BLaER1 (cell line): ENCODE results near the gene RHOT2.
"Not testable (repeated sequence)": the region's sequence is repeated elsewhere in the genome, so short reads cannot be mapped to it uniquely, and the experiment has no call there.

ENCODE experiments used
- H3K27ac ChIP-seq: shearing (Covaris generic); formaldehyde crosslinking; 2 replicates; pipeline ENCODE4 v1.8.1; 2022
- H3K27me3 ChIP-seq: shearing (Covaris generic); formaldehyde crosslinking; 2 replicates; pipeline ENCODE4 v1.8.1; 2022
- H3K36me3 ChIP-seq: shearing (Covaris generic); formaldehyde crosslinking; 2 replicates; pipeline ENCODE4 v1.8.1; 2022
- H3K4me1 ChIP-seq: shearing (Covaris generic); formaldehyde crosslinking; 2 replicates; pipeline ENCODE4 v1.8.1; 2022
- H3K4me2 ChIP-seq: shearing (Covaris generic); formaldehyde crosslinking; 2 replicates; pipeline ENCODE4 v1.8.1; 2022
- H3K4me3 ChIP-seq: shearing (Covaris generic); formaldehyde crosslinking; 2 replicates; pipeline ENCODE4 v1.8.1; 2022
- H3K9ac ChIP-seq: shearing (Covaris generic); formaldehyde crosslinking; 2 replicates; pipeline ENCODE4 v1.8.1; 2022
- H3K9me3 ChIP-seq: shearing (Covaris generic); formaldehyde crosslinking; 2 replicates; pipeline ENCODE4 v1.8.1; 2022
- H4K20me1 ChIP-seq: shearing (Covaris generic); formaldehyde crosslinking; 2 replicates; pipeline ENCODE4 v1.8.1; 2022
- Cebpa-rat ChIP-seq: shearing (Covaris generic); IDR thresholded peaks from 2 replicates; pipeline ENCODE4 v1.8.1; 2022

The RHOT2 gene

GRCh38 chr16:711084-711483 is 43.2 kb downstream of the RHOT2 start:
- Histone ChIP-seq H3K27me3 (peaks cover 83% of the 10 kb centered on the region), H3K9ac (no peak overlapping the region)

GRCh38 chr16:711548-712320 is 43.8 kb downstream of the RHOT2 start:
- H3K27ac ChIP-seq, result no peak overlapping the region
- TF ChIP-seq Cebpa-rat, result no peak
- H3K4me1 ChIP-seq, result peaks cover 56% of the 10 kb centered on the region

More at GRCh38 chr16:711084-711483, 43.2 kb downstream of the RHOT2 start:
- H3K4me3 ChIP-seq, result no peak overlapping the region
- H3K4me2 ChIP-seq, result peak overlapping the region; percentile 75
- TF ChIP-seq Cebpa-rat, result no peak
- peaks cover 56% of the 10 kb centered on the region for H3K4me1 ChIP-seq
- H3K27ac ChIP-seq, result no peak overlapping the region
- H3K36me3 ChIP-seq, result no peaks in the 10 kb centered on the region
- H4K20me1 ChIP-seq, result peaks cover 64% of the 10 kb centered on the region
- no peaks in the 10 kb centered on the region for H3K9me3 ChIP-seq

GRCh38 chr16:712740-713250 is 44.9 kb downstream of the RHOT2 start:
- H3K27ac ChIP-seq, result not testable (repeated sequence)

More at GRCh38 chr16:711548-712320, 43.8 kb downstream of the RHOT2 start:
- Histone ChIP-seq H4K20me1 (peaks cover 64% of the 10 kb centered on the region), H3K4me2 (peak overlapping the region; percentile 75), H3K9ac (no peak overlapping the region), H3K36me3 (no peaks in the 10 kb centered on the region), H3K9me3 (no peaks in the 10 kb centered on the region), H3K4me3 (no peak overlapping the region), H3K27me3 (peaks cover 83% of the 10 kb centered on the region)

GRCh38 chr16:714079-714478 is 46.1 kb downstream of the RHOT2 start:
- H3K4me2 ChIP-seq, result peak overlapping the region; percentile 100
- peaks cover 75% of the 10 kb centered on the region for H3K4me1 ChIP-seq
- no peak overlapping the region for H3K9ac ChIP-seq
- peaks cover 61% of the 10 kb centered on the region for H3K27me3 ChIP-seq
- no peaks in the 10 kb centered on the region for H3K9me3 ChIP-seq
- H4K20me1 ChIP-seq, result peaks cover 63% of the 10 kb centered on the region
- H3K36me3 ChIP-seq, result no peaks in the 10 kb centered on the region
- no peak overlapping the region for H3K27ac ChIP-seq
- H3K4me3 ChIP-seq, result no peak overlapping the region
- no peak for TF ChIP-seq Cebpa-rat

More at GRCh38 chr16:712740-713250, 44.9 kb downstream of the RHOT2 start:
- Histone ChIP-seq H3K27me3 (peaks cover 74% of the 10 kb centered on the region), H4K20me1 (peaks cover 63% of the 10 kb centered on the region), H3K4me1 (peaks cover 62% of the 10 kb centered on the region)
- H3K4me2 ChIP-seq, H3K9ac ChIP-seq, H3K9me3 ChIP-seq, H3K36me3 ChIP-seq, H3K4me3 ChIP-seq: not testable (repeated sequence)

GRCh38 chr16:714558-715476 is 46.9 kb downstream of the RHOT2 start, which contains the start of gene METRN:
Gene METRN (plus strand): TSS chr16:715118. CDS start chr16:715290, 172 bp downstream.
- H3K4me2 ChIP-seq, result peak within 1 kb of the TSS; percentile 100

GRCh38 chr16:715477-716199 is 47.7 kb downstream of the RHOT2 start:
- Histone ChIP-seq H3K36me3 (no peaks in the 10 kb centered on the region), H3K4me2 (peak overlapping the region; percentile 100), H3K9me3 (no peaks in the 10 kb centered on the region), H3K9ac (peak overlapping the region; percentile 73), H3K27me3 (peaks cover 46% of the 10 kb centered on the region), H3K27ac (peak overlapping the region; percentile 24; the same call in 1 of the 2 replicates), H3K4me3 (peak overlapping the region; percentile 85), H3K4me1 (peaks cover 75% of the 10 kb centered on the region), H4K20me1 (peaks cover 52% of the 10 kb centered on the region)
- no peak for TF ChIP-seq Cebpa-rat

More at GRCh38 chr16:714558-715476, 46.9 kb downstream of the RHOT2 start, which contains the start of gene METRN:
- no peaks in the 10 kb centered on the region for H3K36me3 ChIP-seq
- TF ChIP-seq Cebpa-rat, result no peak
- H3K9me3 ChIP-seq, result no peaks in the 10 kb centered on the region
- H3K4me1 ChIP-seq, result peaks cover 78% of the 10 kb centered on the region
- peaks cover 60% of the 10 kb centered on the region for H4K20me1 ChIP-seq
- H3K27ac ChIP-seq, result peak within 1 kb of the TSS; percentile 20; the same call in 1 of the 2 replicates
- peaks cover 54% of the 10 kb centered on the region for H3K27me3 ChIP-seq
- peak within 1 kb of the TSS; percentile 73 for H3K9ac ChIP-seq
- peak within 1 kb of the TSS; percentile 85 for H3K4me3 ChIP-seq

- H3K4me1 ChIP-seq, result peaks cover 69% of the 10 kb centered on the region
- peaks cover 47% of the 10 kb centered on the region for H4K20me1 ChIP-seq
Measured at GRCh38 chr16:716200-716568, 48.3 kb downstream of the RHOT2 start.

GRCh38 chr16:716768-717325 is 48.9 kb downstream of the RHOT2 start:
- peak overlapping the region; percentile 24; the same call in 1 of the 2 replicates for H3K27ac ChIP-seq
- H3K36me3 ChIP-seq, result no peaks in the 10 kb centered on the region
- no peak for TF ChIP-seq Cebpa-rat
- peaks cover 35% of the 10 kb centered on the region for H3K27me3 ChIP-seq
- peak overlapping the region; percentile 100 for H3K4me2 ChIP-seq
- H3K9ac ChIP-seq, result peak overlapping the region; percentile 73; the same call in 1 of the 2 replicates
- H3K4me1 ChIP-seq, result peaks cover 68% of the 10 kb centered on the region
- H3K4me3 ChIP-seq, result peak overlapping the region; percentile 85
- peaks cover 47% of the 10 kb centered on the region for H4K20me1 ChIP-seq
- H3K9me3 ChIP-seq, result no peaks in the 10 kb centered on the region

More at GRCh38 chr16:716200-716568, 48.3 kb downstream of the RHOT2 start:
- H3K4me2 ChIP-seq, result peak overlapping the region; percentile 100
- peak overlapping the region; percentile 73 for H3K9ac ChIP-seq
- peaks cover 40% of the 10 kb centered on the region for H3K27me3 ChIP-seq
- no peaks in the 10 kb centered on the region for H3K9me3 ChIP-seq
- peak overlapping the region; percentile 24; the same call in 1 of the 2 replicates for H3K27ac ChIP-seq
- TF ChIP-seq Cebpa-rat, result no peak
- peak overlapping the region; percentile 85 for H3K4me3 ChIP-seq
- H3K36me3 ChIP-seq, result no peaks in the 10 kb centered on the region
